ENCODE measurements around the gene MRPL33. TPM values are rescaled to one million over a fixed set of nuclear protein-coding genes. Genes with fewer than 3 reads are reported as not detected.
A peak's percentile ranks its signal among the peaks of the same experiment; 100 is the strongest.

MRPL33 gene
- total RNA-seq, 1 experiment from 2014 or later: 349 TPM

GRCh38 chr2:27808418-27808817 is 36.9 kb downstream of the MRPL33 start:
- DNase-seq (ENCODE audit: low read depth): no peak

DNA sequence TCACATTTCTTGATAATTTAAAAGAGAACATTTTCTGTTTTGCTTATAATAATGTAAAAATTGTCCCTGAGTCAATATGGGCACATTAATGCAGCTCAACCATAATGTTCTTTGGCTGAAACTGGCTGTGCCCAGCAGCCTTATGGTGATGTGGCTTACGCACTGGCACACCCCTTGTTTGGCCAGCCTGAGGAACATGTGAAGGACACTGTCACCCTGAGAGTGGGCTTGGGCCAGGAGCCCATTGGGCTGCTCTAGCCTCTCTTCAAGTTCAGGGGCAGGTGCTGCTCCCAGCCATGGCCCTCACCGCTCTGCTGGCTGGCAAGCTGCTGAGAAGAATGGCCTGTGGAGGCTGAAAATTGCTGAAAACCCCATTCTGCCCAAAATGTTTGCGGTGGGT is 37.5 kb downstream of the MRPL33 start:
- no peak for DNase-seq (ENCODE audit: low read depth)

- peak; percentile 79 for DNase-seq (ENCODE audit: low read depth)
Observed at GRCh38 chr2:27809761-27810241, 38.3 kb downstream of the MRPL33 start.

DNA sequence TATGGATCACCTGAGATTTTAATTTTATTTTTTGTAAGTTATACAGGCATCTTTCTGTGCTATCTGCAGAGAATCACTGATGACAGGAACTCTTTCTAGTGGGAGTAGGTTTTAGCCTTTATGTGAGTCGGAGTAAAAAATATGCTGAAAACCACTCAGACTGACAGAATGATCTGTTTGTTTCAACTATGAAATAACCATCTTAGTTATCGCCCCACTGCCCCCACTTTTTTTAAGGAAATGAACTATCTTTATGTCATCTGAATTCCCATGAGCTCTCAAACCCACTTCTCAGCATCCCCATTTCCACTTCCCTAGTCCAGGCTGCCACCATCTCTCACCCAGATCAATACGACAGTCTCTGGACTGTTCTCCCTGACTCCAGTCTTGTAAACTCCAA is 38.9 kb downstream of the MRPL33 start:
- DNase-seq (ENCODE audit: low read depth): no peak

GRCh38 chr2:27811768-27812167 is 40.2 kb downstream of the MRPL33 start:
- DNase-seq (ENCODE audit: low read depth): no peak

DNA sequence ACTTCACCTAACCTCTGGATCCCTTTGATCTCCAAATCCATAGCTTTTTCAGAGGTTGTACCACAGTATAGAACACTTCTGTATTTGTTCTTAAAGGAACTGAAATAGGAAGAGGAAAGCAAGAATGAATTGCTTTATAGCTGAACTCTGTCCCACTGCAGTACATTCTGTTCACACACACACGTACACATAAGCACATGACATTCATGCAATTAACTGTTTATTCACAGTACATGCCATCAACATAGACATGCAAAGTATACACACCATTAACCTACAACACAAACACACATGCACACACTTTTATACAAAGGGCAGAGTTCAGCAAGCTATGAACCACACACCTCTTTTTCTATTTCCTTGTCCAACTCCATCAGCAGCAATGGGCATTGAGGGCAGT is 43.2 kb downstream of the MRPL33 start:
- no peak for DNase-seq (ENCODE audit: low read depth)

DNA sequence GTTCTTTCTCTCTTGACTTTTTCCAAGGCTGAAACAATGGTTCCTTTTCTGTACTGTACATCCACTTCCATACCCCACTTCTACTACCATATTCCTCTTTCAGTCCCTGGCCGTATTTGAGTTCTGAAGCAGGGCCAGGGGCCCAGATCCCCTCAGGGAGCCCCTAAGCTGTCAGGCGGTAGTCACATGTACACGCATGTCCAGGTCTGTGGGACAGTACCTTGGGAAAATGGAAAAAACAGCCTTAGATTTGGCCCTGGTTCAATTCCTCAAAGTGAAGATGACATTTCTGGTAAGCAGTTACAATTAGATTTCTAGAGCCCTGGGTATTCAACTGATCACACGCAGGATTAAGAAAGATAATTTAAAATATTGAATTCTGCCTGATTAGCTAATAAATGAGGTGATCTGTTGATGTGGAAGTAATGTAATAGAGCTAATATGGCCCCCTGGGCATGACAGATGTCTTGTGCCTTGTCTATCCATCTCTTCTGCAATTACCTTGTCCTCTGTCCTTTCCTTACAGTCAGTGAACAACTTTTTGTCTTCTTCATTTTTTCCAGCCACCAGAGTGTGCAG is 44.4 kb downstream of the MRPL33 start:
- DNase-seq (ENCODE audit: low read depth): no peak

DNA sequence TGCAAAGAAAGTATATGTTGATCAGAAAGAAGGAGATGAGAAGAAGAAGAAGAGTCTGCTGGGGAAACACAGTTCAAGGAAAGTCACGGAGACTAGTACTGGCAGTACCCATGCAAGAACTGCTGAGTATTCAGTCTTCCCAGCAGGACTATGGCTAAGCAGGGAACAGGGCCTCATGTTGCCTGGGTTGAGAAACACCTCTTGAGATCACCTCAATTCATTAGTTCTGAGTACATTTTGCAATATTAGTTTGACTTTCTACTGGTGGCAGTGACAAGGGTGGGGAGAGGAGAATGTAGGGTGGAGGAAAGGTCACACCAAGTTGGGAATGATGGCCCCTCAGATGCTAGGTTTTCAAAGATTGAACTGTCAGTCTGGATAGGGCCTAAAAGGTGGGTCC is 50.5 kb downstream of the MRPL33 start:
- no peak for DNase-seq (ENCODE audit: low read depth)

- no peak for DNase-seq (ENCODE audit: low read depth)
Observed at GRCh38 chr2:27823135-27823534, 51.6 kb downstream of the MRPL33 start.

- no peak for DNase-seq (ENCODE audit: low read depth)
Observed at GRCh38 chr2:27823569-27823968, 52.0 kb downstream of the MRPL33 start.

DNA sequence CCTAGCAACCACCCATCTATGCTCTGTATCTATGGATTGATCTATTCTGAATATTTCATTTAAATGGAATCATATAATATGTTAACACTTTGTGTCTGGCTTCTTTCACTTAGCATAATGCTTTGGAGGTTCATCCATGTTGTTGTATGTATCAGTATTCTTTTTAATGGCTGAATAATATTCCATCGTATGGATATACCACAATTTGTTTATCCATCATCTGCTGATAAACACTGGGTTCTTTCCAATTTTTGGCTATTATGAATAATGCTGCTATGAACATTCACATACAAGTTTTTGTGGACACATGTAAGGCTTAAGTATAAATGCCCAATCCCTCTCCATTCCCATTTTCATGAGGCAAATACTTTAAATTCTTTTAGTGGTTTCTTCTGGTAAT is 52.9 kb downstream of the MRPL33 start:
- no peak for DNase-seq (ENCODE audit: low read depth)

DNA sequence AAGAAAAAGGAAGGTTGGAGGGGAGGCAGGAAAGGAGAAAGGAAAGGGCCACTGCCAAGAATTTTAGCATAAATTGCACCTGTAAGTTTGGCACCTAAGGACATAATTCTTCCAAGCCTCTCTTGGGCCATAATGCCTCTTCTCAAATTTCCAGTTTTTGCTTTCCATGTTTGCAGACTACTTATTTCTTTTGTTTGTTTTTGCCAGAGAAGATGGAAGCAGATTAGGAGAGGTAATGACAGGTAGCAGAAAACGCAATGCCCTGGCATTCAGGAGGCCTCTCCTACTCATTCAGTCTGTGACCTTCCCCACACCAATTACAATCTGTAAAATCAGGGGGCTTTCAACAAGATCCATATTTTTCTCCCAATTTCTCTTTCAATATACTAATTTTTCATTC is 56.8 kb downstream of the MRPL33 start:
- DNase-seq (ENCODE audit: low read depth): no peak

Other genes starting within 250 kb of the MRPL33 start
- gene ZNF512, start 188.7 kb upstream of the MRPL33 start, total RNA-seq (2014; rRNA removed; shearing (Covaris generic)): 19.8 and 20.5 TPM in 2 replicates
- gene CCDC121, start 142.7 kb upstream of the MRPL33 start, total RNA-seq (2014; rRNA removed; shearing (Covaris generic)): 1.8 and 2.2 TPM in 2 replicates
- gene GPN1, start 142.7 kb upstream of the MRPL33 start, total RNA-seq (2014; rRNA removed; shearing (Covaris generic)): 61.9 and 63.3 TPM in 2 replicates
- gene SUPT7L, start 108.1 kb upstream of the MRPL33 start, total RNA-seq (2014; rRNA removed; shearing (Covaris generic)): 29.2 and 31.5 TPM in 2 replicates
- 37.9 and 40.0 TPM in 2 replicates for gene SLC4A1AP, start 107.8 kb upstream of the MRPL33 start, total RNA-seq (2014; rRNA removed; shearing (Covaris generic))
- gene RBKS, start 118.7 kb downstream of the MRPL33 start, total RNA-seq (2014; rRNA removed; shearing (Covaris generic)): 1.8 and 2.8 TPM in 2 replicates
- 41.7 and 54.7 TPM in 2 replicates for gene BABAM2, start 119.0 kb downstream of the MRPL33 start, total RNA-seq (2014; rRNA removed; shearing (Covaris generic))